ENCODE measurements around the gene RAF1.

DNA sequence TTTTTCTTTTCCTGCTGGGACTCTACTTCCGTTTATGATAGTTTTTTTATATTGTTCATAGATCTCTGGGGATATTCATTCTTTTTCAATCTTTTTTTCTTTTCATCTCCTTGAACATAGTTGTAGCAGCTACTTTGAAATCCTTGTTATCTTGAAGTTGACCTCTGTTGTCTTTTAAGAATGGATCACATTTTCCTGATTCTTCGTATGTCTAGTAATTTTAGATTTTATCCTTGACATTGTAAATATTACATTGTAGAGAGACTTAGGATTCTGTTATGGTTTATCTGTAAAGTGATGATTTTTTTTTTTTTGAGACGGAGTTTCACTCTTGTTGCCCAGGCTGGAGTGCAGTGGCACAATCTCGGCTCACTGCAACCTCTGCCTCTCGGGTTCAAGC is 86.5 kb downstream of the RAF1 start:
- TF ChIP-seq, protein P1, sequence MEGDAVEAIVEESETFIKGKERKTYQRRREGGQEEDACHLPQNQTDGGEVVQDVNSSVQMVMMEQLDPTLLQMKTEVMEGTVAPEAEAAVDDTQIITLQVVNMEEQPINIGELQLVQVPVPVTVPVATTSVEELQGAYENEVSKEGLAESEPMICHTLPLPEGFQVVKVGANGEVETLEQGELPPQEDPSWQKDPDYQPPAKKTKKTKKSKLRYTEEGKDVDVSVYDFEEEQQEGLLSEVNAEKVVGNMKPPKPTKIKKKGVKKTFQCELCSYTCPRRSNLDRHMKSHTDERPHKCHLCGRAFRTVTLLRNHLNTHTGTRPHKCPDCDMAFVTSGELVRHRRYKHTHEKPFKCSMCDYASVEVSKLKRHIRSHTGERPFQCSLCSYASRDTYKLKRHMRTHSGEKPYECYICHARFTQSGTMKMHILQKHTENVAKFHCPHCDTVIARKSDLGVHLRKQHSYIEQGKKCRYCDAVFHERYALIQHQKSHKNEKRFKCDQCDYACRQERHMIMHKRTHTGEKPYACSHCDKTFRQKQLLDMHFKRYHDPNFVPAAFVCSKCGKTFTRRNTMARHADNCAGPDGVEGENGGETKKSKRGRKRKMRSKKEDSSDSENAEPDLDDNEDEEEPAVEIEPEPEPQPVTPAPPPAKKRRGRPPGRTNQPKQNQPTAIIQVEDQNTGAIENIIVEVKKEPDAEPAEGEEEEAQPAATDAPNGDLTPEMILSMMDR (IDR thresholded peaks at IDR 0.05 in 8 of 11, conservative IDR thresholded peaks at IDR 0.05 in 3 of 11): no peak
- TF ChIP-seq POLR2A (IDR thresholded peaks at IDR 0.05): no peak

All from spleen (tissue), 7 donors.